DND-41 (cell line): ENCODE results near the gene AUTS2.

ENCODE experiments used
- ATAC-seq: fragments of 200-7000 bp; cut with Tn5 transposase; 3 replicates; pipeline ENCODE4 v1.9.1; 2021; ENCODE audit warnings: low read depth; ENCODE audit not compliant: insufficient read depth
- DNase-seq: peaks from one replicate; pipeline ENCODE4 v3.0.0-alpha.2; 2020
- H2AFZ ChIP-seq: 2 replicates; pipeline ENCODE4 v1.6.0; 2012; ENCODE audit warnings: low read depth, low read length
- H3K27ac ChIP-seq: 2 replicates; pipeline ENCODE4 v1.5.1; 2012; ENCODE audit warnings: low read length, inconsistent platforms
- H3K27me3 ChIP-seq: fragments of 200-600 bp; sonication (generic); 2 replicates; pipeline ENCODE4 v1.6.0; 2012; ENCODE audit warnings: low read length, mild to moderate bottlenecking, inconsistent platforms; ENCODE audit not compliant: insufficient read depth, poor library complexity
- H3K36me3 ChIP-seq: 2 replicates; pipeline ENCODE4 v1.5.1; 2012; ENCODE audit warnings: low read length, inconsistent platforms; ENCODE audit not compliant: insufficient read depth
- H3K4me1 ChIP-seq: 2 replicates; pipeline ENCODE4 v1.5.1; 2012; ENCODE audit warnings: mild to moderate bottlenecking, low read length; ENCODE audit not compliant: insufficient read depth
- H3K4me2 ChIP-seq: 2 replicates; pipeline ENCODE4 v1.6.0; 2012; ENCODE audit warnings: mild to moderate bottlenecking, moderate library complexity, low read length, inconsistent platforms; ENCODE audit not compliant: insufficient read depth
- H3K4me3 ChIP-seq, 2 experiments: fragments of 200-600 bp in 1 of 2; shearing (Covaris generic) in 1 of 2; 2 replicates each; pipeline ENCODE4 v1.5.1; 2012 to 2016; ENCODE audit warnings: inconsistent platforms in 2 of 2, low read length in 2 of 2, mild to moderate bottlenecking in 2 of 2, low read depth in 1 of 2, moderate library complexity in 1 of 2
- H3K79me2 ChIP-seq: 2 replicates; pipeline ENCODE4 v1.6.0; 2012; ENCODE audit warnings: low read length, inconsistent platforms; ENCODE audit not compliant: insufficient read depth
- H3K9ac ChIP-seq: 2 replicates; pipeline ENCODE4 v1.6.0; 2012; ENCODE audit warnings: low read depth, mild to moderate bottlenecking, inconsistent platforms, low read length, moderate library complexity
- H3K9me3 ChIP-seq: 2 replicates; pipeline ENCODE4 v1.5.1; 2012; ENCODE audit warnings: low read length, moderate library complexity, mild to moderate bottlenecking, inconsistent platforms; ENCODE audit not compliant: insufficient read depth, severe bottlenecking
- H4K20me1 ChIP-seq: 2 replicates; pipeline ENCODE4 v1.6.0; 2012; ENCODE audit warnings: low read length; ENCODE audit not compliant: insufficient read depth
- EZH2 ChIP-seq: IDR thresholded peaks from 3 replicates; pipeline ENCODE4 v1.6.1; 2012; ENCODE audit warnings: borderline replicate concordance, low read depth, mild to moderate bottlenecking, moderate library complexity, low read length, inconsistent platforms; ENCODE audit not compliant: severe bottlenecking
- TF ChIP-seq, protein P1 (sequence below): IDR thresholded peaks from 2 replicates; pipeline ENCODE4 v1.5.1; 2012; ENCODE audit warnings: borderline replicate concordance, low read length, moderate library complexity, mild to moderate bottlenecking; ENCODE audit not compliant: poor library complexity, severe bottlenecking; ENCODE audit errors: extremely low read depth

AUTS2 gene

DNA sequence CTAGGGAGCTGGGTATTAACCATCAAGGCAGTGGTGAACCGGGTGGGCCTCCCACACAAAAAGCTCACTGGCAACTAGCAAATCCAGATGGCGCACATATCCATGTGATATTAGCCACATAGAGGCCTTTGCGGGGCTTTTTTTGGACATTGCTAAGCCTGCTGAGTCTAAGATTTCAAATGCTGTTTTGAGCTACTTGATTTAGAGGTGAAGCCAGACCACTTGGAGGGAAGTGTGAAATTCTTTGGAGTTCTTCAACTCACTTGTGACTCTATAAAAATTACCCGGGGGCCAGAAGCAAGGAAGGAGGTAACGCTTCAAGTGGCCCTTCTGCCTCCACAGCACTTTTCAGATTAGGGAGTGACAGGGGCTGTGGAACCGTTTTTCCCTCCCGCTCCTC lies 913.9 kb downstream of the AUTS2 start:
- TF ChIP-seq EZH2 = no peak
- TF ChIP-seq, protein P1, sequence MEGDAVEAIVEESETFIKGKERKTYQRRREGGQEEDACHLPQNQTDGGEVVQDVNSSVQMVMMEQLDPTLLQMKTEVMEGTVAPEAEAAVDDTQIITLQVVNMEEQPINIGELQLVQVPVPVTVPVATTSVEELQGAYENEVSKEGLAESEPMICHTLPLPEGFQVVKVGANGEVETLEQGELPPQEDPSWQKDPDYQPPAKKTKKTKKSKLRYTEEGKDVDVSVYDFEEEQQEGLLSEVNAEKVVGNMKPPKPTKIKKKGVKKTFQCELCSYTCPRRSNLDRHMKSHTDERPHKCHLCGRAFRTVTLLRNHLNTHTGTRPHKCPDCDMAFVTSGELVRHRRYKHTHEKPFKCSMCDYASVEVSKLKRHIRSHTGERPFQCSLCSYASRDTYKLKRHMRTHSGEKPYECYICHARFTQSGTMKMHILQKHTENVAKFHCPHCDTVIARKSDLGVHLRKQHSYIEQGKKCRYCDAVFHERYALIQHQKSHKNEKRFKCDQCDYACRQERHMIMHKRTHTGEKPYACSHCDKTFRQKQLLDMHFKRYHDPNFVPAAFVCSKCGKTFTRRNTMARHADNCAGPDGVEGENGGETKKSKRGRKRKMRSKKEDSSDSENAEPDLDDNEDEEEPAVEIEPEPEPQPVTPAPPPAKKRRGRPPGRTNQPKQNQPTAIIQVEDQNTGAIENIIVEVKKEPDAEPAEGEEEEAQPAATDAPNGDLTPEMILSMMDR = no peak
- Histone ChIP-seq H3K79me2 (no peaks in the 10 kb centered on the region), H4K20me1 (no peaks in the 10 kb centered on the region), H2AFZ (no peak overlapping the region), H3K9ac (no peak overlapping the region), H3K27ac (no peak overlapping the region), H3K9me3 (no peaks in the 10 kb centered on the region), H3K4me1 (no peaks in the 10 kb centered on the region), H3K27me3 (no peaks in the 10 kb centered on the region), H3K4me3 (no peak overlapping the region), H3K36me3 (no peaks in the 10 kb centered on the region), H3K4me2 (no peak overlapping the region)
- peak; percentile 6 for DNase-seq
- ATAC-seq = no peak

DNA sequence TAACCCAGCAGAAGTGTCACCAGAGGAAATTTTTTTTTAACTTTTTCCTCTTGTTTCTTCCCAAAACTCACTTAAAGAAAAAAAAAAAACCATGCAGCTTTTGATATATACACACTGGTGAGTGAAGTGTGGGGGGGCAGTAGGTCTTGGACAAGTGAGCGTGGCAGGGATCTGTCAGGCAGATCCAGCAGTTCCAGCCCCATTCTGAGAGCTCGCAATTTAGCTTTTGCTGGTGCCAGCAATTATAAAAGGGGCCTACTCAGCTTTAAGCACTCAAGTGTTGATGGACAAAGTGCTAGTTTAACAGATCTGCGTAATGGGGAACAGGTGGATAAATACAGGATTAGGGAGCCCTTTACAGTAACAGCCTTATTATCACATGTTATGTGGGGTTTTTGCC lies 914.5 kb downstream of the AUTS2 start:
- TF ChIP-seq EZH2 = no peak
- TF ChIP-seq, protein P1 = no peak
- H4K20me1 ChIP-seq = no peaks in the 10 kb centered on the region
- no peak overlapping the region for H3K9ac ChIP-seq

DNA sequence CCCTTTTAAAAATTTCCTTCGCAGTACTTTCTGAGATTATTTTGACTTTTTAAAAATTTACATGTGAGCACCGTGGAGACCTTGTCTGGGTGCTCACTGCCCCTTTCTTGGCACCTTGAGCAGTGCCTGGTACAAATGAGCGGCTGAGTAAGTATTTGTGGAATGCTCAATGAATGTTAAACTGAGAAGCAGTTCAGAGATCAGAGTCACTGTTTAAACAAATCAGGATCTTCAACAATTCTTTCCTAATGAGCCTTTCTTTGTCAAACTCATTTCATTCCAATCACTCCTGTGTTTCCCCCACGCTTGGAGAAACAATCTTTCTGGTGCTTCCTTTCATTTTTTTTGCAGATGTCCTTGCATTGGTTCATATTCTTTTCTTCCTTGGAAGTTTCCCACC lies 922.3 kb downstream of the AUTS2 start:
- H3K9me3 ChIP-seq = no peaks in the 10 kb centered on the region
- DNase-seq (no peak), ATAC-seq (no peak)
- no peaks in the 10 kb centered on the region for H3K79me2 ChIP-seq
- H3K9ac ChIP-seq = no peak overlapping the region
- no peaks in the 10 kb centered on the region for H3K36me3 ChIP-seq
- no peaks in the 10 kb centered on the region for H4K20me1 ChIP-seq
- no peak overlapping the region for H3K27ac ChIP-seq
- H3K27me3 ChIP-seq = no peaks in the 10 kb centered on the region
- no peak overlapping the region for H3K4me2 ChIP-seq
- TF ChIP-seq, protein P1 = no peak
- TF ChIP-seq EZH2 = no peak
- H3K4me1 ChIP-seq = no peaks in the 10 kb centered on the region
- no peak overlapping the region for H2AFZ ChIP-seq
- H3K4me3 ChIP-seq = no peak overlapping the region

More for the DNA sequence above, 914.5 kb downstream of the AUTS2 start:
- no peak for DNase-seq
- Histone ChIP-seq H3K27me3 (no peaks in the 10 kb centered on the region), H3K27ac (no peak overlapping the region), H3K36me3 (no peaks in the 10 kb centered on the region), H3K4me1 (no peaks in the 10 kb centered on the region), H3K4me2 (no peak overlapping the region), H3K4me3 (no peak overlapping the region), H3K9me3 (no peaks in the 10 kb centered on the region), H3K79me2 (no peaks in the 10 kb centered on the region), H2AFZ (no peak overlapping the region)
- ATAC-seq = no peak

DNA sequence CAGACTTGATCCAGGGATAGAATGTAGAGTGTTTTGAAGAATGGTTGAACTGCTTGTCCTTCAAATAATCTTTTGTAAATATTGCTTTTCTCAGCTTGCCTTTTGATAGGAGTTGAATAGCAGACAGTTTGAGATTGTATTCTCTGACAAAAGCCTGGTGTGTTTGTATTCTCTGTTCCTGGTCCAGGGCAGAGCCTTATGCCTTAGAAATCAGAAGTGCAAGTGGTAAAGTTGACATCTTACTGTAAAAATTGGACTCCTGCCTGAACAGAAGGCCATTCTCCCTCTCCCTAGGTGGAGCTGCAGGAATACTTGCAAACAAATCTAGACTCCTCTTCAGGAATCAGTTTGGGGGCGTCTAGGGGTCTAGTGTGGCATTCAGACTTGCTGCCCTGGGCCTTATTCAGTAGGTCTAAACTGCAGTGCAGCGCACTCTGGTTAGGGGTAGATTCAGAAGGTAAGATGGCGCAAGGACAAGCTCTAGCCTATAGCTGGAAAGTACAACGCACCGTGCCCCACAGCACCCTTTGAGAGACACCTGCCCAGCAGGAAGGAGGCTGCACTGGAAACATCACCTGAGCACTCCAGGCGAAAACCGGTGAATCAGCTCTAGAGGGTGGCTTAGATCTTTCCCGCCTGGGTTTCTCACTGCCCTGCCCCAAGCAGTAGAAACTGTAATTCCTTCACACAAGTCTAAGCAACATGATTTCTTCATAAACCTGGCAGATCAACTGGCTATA lies 925.1 kb downstream of the AUTS2 start:
- Histone ChIP-seq H4K20me1 (no peaks in the 10 kb centered on the region), H3K9me3 (no peaks in the 10 kb centered on the region), H3K27ac (no peak overlapping the region), H3K36me3 (no peaks in the 10 kb centered on the region), H2AFZ (no peak overlapping the region), H3K4me3 (no peak overlapping the region), H3K9ac (no peak overlapping the region), H3K27me3 (no peaks in the 10 kb centered on the region), H3K4me1 (peaks cover 10% of the 10 kb centered on the region), H3K79me2 (no peaks in the 10 kb centered on the region), H3K4me2 (no peak overlapping the region)
- DNase-seq (no peak), ATAC-seq (no peak)
- TF ChIP-seq EZH2 = no peak
- TF ChIP-seq, protein P1 = no peak
